HL-60 (cell line): Measurements from ENCODE around the gene GLIPR2.

Experiments used
- DNase-seq, 2 experiments: peaks; one replicate each; pipeline ENCODE4 v3.0.0-alpha.2; 2010 to 2020; ENCODE audit warnings: low read depth in 1 of 2, low spot score in 1 of 2
- H3K27ac ChIP-seq: fragments of 250-450 bp; sonication (Bioruptor Pico); replicated peaks from 2 replicates; pipeline ENCODE4 v1.5.1; 2020; ENCODE audit warnings: mild to moderate bottlenecking, moderate library complexity
- H3K27me3 ChIP-seq: fragments of 250-450 bp; sonication (Bioruptor Pico); 2 replicates; pipeline ENCODE4 v1.5.1; 2021; ENCODE audit warnings: mild to moderate bottlenecking, moderate library complexity; ENCODE audit not compliant: insufficient read depth, poor library complexity, severe bottlenecking
- H3K4me3 ChIP-seq: replicated peaks from 2 replicates; pipeline ENCODE4 v1.5.1; 2011; ENCODE audit warnings: mild to moderate bottlenecking, control low read depth, low read length; ENCODE audit not compliant: insufficient read depth
- GABPA ChIP-seq: IDR thresholded peaks from 2 replicates; pipeline ENCODE4 v1.6.1; 2012; ENCODE audit warnings: low read depth
- POLR2AphosphoS5 ChIP-seq: IDR thresholded peaks from 2 replicates; pipeline ENCODE4 v1.6.1; 2012; ENCODE audit warnings: low read depth
- SPI1 ChIP-seq: IDR thresholded peaks from 2 replicates; pipeline ENCODE4 v1.6.1; 2012; ENCODE audit warnings: low read depth, mild to moderate bottlenecking, borderline replicate concordance
- TF ChIP-seq, protein P1 (sequence below): IDR thresholded peaks from one replicate; pipeline ENCODE4 v1.5.1; 2011; ENCODE audit warnings: low read length, control low read depth, inconsistent platforms; ENCODE audit not compliant: insufficient read depth
- TF ChIP-seq, protein P2 (sequence below): IDR thresholded peaks from 2 replicates; pipeline ENCODE4 v1.6.1; 2012; ENCODE audit warnings: low read depth; ENCODE audit not compliant: insufficient replicate concordance

The GLIPR2 gene

DNA sequence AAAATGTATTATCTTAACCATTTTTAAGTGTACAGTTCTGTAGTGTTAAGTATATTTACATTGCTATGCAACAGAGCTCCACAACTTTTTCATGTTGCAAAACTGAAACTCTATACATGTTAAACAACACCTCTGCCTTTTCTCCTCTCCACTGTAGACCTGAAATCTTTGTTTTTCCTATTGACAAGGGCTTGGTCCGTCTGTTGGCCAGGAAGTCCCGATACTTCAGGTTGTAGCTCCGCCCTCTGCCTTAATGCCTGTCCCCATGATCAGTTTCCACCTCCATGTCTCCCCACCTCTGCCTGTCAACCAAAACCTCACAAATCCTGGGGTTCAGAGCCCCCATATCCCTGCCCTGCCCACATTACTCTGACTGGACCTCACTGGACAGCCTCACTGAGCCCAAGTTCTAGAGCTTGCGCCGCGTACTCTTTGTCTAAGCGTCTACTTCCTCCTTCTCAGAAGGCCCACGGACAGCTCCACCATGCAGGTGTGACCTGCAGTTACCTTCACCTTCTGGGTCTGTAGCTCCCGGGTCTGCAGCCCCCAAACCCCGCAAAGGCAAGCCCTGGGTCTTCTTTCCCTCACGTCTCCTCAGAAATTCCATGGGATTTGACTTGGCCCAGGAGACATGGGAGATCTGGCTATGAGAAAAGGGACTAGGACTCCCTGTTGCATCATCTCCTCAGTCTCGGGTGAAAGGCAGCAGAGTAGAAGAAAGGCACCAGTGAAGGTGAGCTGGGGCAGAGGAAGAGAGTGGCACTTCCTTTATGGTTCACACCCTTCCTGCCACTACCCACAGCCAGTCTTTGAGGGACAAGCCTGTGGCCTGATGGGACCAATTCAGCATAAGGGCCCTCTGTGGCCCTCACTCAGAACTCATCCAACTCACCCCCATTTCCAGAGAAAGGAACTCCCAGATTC is 8.0 kb downstream of the GLIPR2 start:
- Histone ChIP-seq H3K27me3 (no peaks in the 10 kb centered on the region), H3K4me3 (no peak overlapping the region), H3K27ac (peak overlapping the region; percentile 67)
- DNase-seq = peak in 1 of 2 experiments; percentile 72
- TF ChIP-seq SPI1 (no peak), GABPA (no peak; the same call in 1 of the 2 replicates), POLR2AphosphoS5 (no peak)
- TF ChIP-seq, protein P1, sequence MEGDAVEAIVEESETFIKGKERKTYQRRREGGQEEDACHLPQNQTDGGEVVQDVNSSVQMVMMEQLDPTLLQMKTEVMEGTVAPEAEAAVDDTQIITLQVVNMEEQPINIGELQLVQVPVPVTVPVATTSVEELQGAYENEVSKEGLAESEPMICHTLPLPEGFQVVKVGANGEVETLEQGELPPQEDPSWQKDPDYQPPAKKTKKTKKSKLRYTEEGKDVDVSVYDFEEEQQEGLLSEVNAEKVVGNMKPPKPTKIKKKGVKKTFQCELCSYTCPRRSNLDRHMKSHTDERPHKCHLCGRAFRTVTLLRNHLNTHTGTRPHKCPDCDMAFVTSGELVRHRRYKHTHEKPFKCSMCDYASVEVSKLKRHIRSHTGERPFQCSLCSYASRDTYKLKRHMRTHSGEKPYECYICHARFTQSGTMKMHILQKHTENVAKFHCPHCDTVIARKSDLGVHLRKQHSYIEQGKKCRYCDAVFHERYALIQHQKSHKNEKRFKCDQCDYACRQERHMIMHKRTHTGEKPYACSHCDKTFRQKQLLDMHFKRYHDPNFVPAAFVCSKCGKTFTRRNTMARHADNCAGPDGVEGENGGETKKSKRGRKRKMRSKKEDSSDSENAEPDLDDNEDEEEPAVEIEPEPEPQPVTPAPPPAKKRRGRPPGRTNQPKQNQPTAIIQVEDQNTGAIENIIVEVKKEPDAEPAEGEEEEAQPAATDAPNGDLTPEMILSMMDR = no peak
- TF ChIP-seq, protein P2, sequence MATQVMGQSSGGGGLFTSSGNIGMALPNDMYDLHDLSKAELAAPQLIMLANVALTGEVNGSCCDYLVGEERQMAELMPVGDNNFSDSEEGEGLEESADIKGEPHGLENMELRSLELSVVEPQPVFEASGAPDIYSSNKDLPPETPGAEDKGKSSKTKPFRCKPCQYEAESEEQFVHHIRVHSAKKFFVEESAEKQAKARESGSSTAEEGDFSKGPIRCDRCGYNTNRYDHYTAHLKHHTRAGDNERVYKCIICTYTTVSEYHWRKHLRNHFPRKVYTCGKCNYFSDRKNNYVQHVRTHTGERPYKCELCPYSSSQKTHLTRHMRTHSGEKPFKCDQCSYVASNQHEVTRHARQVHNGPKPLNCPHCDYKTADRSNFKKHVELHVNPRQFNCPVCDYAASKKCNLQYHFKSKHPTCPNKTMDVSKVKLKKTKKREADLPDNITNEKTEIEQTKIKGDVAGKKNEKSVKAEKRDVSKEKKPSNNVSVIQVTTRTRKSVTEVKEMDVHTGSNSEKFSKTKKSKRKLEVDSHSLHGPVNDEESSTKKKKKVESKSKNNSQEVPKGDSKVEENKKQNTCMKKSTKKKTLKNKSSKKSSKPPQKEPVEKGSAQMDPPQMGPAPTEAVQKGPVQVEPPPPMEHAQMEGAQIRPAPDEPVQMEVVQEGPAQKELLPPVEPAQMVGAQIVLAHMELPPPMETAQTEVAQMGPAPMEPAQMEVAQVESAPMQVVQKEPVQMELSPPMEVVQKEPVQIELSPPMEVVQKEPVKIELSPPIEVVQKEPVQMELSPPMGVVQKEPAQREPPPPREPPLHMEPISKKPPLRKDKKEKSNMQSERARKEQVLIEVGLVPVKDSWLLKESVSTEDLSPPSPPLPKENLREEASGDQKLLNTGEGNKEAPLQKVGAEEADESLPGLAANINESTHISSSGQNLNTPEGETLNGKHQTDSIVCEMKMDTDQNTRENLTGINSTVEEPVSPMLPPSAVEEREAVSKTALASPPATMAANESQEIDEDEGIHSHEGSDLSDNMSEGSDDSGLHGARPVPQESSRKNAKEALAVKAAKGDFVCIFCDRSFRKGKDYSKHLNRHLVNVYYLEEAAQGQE = no peak

DNA sequence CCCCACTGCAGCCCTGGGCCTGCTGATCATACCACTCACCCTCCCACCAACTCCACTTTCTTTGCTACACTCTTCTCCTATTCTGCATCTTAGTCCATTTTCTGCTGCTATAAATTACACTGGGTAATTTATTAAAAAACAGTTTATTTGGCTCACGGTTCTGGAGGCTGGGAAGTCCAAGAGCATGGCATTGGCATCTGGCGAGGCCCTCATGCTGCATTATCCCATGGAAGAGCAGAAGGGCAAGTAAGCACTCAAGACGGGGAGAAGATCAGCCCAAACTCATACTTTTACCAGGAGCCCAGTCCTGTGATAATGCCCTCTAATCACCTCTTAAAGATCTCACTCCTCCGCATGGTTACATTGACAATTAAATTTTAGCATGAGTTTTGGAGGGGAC is 9.4 kb downstream of the GLIPR2 start:
- no peak overlapping the region for H3K27ac ChIP-seq
- H3K27me3 ChIP-seq = no peaks in the 10 kb centered on the region
- no peak for TF ChIP-seq SPI1
- TF ChIP-seq, protein P2 = no peak
- DNase-seq = no peak
- no peak overlapping the region for H3K4me3 ChIP-seq

- no peak for DNase-seq
- no peaks in the 10 kb centered on the region for H3K27me3 ChIP-seq
- TF ChIP-seq SPI1 = no peak
These were observed 10.1 kb downstream of the GLIPR2 start for GRCh38 chr9:36146651-36147050.

DNA sequence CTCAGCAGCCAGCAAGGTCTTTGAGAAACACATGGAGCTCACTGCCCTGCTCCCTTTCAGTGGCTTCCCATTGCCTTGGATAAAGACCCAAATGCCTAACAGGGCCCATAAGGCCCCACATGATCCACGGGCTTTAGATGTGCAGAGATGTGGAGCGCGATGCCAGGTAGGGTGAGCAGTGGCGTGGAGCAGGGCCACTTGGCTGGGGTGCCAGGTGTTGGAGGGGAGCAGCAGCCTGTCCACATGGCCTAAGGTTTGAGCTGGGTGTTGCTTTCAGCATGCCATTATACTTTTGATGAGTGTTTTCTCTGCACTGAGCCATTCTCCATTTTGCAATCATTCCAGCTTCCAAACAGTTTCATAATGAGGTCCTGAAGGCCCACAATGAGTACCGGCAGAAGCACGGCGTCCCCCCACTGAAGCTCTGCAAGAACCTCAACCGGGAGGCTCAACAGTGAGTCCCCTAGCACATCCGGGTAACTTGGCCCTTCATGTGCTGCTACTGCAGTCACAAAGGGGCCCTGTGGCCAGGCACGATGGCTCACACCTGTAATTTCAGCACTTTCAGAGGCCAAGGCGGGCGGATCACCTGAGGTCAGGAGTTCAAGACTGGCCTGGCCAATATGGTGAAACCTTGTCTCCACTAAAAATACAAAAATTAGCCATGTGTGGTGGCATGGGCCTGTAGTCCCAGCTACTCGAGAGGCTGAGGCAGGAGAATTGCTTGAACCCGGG is 11.1 kb downstream of the GLIPR2 start:
- no peak overlapping the region for H3K27ac ChIP-seq
- DNase-seq = no peak
- H3K4me3 ChIP-seq = no peak overlapping the region
- no peaks in the 10 kb centered on the region for H3K27me3 ChIP-seq
- TF ChIP-seq GABPA (no peak), SPI1 (no peak), POLR2AphosphoS5 (no peak)
- TF ChIP-seq, protein P2 = no peak
- TF ChIP-seq, protein P1 = no peak

More at GRCh38 chr9:36146651-36147050, 10.1 kb downstream of the GLIPR2 start:
- Histone ChIP-seq H3K27ac (no peak overlapping the region), H3K4me3 (no peak overlapping the region)
